SK-MEL-5 (cell line): ENCODE results near the gene SNRNP48. TPM values are rescaled to one million over a fixed set of nuclear protein-coding genes. Genes with fewer than 3 reads are reported as not detected.

ENCODE experiments used
- DNase-seq: peaks from one replicate; pipeline ENCODE4 v3.0.0-alpha.2; 2016; ENCODE audit warnings: low read depth, low spot score
- in situ Hi-C: cut with HindIII; loops from 2 replicates; pipeline ENCODE4 v1.10.0; 2016; ENCODE audit warnings: low sequenced_read_pairs, high pct_unique_total_duplicates, low pct_unique_long_range_greater_than_20kb
- total RNA-seq: library from RNA; depleted of rRNA; stranded (reverse); fragments of >200 nt; shearing (Covaris generic); gene quantifications from 2 replicates; pipeline ENCODE4 v1.2.3, GENCODE V29; 2014

SNRNP48 gene
- total RNA-seq, 1 experiment from 2014 or later: 15.8 TPM

- DNase-seq: peak; percentile 100
- in situ Hi-C loops: loop anchor here (25.0 kb wide), 1 partner anchor 338 kb away; no protein-coding TSS in a partner anchor
Measured at GRCh38 chr6:7624796-7625710, 35.1 kb downstream of the SNRNP48 start.

DNA sequence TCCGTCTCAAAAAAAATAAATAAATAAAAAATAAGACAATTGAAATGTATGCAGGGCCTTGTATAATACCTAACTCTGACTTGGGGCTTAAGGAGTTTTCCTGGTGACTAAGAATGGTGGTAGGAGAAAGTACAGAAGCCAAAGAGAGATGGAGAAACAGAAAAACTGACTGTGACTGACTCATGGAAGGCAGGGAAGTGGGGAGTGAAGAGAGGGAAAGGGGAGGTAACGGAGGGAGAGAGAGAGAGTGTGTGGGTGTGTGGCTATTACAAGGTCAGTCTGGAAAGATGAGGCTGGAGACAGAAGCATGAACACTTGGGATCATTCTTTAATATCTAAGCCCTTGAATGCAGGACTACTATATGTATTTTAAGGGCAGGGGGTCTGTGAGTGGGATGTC is 38.5 kb downstream of the SNRNP48 start:
- no peak for DNase-seq
- in situ Hi-C loops: no loop called here

DNA sequence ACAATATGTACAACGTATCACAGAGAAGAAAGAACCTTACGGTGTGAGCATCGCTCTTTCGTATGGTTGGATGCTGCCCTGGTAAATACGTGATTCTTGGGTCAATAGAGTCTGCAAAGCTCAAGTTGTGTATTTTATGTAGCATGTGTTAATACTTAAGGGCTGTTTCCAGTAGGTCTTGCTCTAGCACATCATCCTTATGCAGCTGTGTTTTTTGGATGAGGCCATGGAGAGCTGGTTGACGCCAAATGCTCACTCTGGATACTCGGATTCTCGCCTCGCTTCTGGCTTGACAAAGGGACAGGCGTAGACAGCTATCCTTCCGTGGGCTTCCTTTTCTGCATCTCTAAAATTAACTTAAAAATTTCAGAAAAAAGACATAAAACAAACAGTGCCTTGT is 38.9 kb downstream of the SNRNP48 start:
- DNase-seq: no peak
- in situ Hi-C loops: no loop called here

- DNase-seq: no peak
- in situ Hi-C loops: no loop called here
Measured at GRCh38 chr6:7629321-7629720, 39.3 kb downstream of the SNRNP48 start.

DNA sequence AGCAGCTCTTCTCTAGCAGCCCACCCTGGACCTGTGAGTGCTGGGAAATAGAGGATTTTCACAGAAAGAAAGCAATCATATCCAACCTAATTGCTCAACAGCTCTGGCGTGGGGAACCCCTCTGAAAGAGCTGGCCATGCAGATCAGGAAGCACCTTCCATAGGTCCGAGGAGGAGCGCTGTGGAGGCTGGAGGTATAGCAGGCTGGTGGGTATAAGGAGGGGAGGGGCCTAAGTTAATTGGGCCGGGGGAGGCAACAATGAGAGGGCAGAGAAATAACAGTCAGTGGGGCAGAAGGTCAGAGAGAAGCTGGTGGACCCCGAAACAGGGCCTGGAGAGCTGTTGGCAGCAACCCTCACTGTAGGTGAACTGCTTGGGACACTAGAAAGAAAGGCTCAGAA is 40.8 kb downstream of the SNRNP48 start:
- DNase-seq: no peak
- in situ Hi-C loops: no loop called here

DNA sequence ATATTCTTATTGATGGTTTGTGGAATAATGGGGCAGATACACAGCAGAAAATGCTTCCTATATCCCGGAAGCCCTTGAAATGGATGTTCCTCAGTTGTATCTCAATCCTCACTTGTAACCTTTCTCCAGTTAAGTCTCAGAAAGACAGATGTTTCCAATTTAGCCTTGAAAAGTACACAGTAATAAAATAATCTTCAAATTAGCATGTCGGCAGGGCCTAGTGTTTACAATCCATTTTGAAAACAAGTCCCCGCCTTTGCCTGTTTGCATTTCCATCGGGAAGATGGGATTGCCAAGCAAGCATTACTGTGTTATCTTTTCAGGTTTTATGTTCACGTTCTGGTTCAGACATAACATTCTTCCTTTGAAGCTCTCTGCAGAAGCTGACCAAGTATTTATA is 41.5 kb downstream of the SNRNP48 start:
- no peak for DNase-seq
- in situ Hi-C loops: no loop called here

- in situ Hi-C loops: no loop called here
- no peak for DNase-seq
Measured at GRCh38 chr6:7632501-7633290, 42.7 kb downstream of the SNRNP48 start.

DNA sequence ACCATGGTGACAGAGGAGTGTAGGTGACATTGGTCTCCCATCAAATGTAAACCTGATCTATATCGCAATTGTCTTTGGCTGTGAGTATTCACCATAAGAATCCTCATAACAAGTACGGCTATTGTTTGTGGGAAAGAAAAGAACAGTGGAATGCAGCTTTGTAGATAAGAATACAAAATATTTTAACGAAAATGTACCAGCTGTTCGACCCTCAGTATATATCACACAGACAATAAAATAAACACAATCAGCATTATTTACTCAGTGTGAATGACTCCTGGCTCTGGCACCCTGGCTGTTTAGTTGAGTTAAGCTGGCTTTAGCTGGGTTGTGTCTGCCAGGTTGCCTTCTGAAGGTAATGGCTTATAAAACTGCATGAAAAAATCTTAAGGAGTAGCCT is 43.4 kb downstream of the SNRNP48 start:
- DNase-seq: no peak
- in situ Hi-C loops: no loop called here

DNA sequence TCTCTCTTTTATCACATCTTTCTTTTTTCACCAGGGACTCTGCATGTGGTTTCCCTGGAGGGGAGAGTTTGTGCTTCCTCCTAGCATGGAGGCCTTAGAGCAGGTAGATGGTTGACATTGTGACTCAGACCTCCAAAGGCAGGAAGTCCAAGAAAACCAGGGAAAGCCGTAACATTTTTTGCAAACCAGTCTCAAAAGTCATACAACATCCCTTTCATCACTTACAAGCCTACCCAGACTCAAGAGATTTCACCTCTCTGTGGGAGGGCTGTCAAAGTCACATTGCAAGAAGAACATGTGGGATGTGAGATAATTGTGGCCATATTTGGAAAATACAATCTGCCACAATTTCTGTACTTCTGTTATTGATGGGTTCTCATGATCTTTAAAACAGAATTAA is 46.2 kb downstream of the SNRNP48 start:
- no peak for DNase-seq
- in situ Hi-C loops: no loop called here

- DNase-seq: no peak
- in situ Hi-C loops: no loop called here
Measured at GRCh38 chr6:7637533-7637932, 47.5 kb downstream of the SNRNP48 start.

GRCh38 chr6:7639427-7639826 is 49.4 kb downstream of the SNRNP48 start:
- in situ Hi-C loops: no loop called here

GRCh38 chr6:7640016-7640415 is 50.0 kb downstream of the SNRNP48 start:
- DNase-seq: no peak
- in situ Hi-C loops: no loop called here

More at GRCh38 chr6:7639427-7639826, 49.4 kb downstream of the SNRNP48 start:
- DNase-seq: no peak

GRCh38 chr6:7640607-7641577 is 50.9 kb downstream of the SNRNP48 start:
- in situ Hi-C loops: no loop called here
- peak; percentile 65 for DNase-seq

GRCh38 chr6:7642791-7643190 is 52.8 kb downstream of the SNRNP48 start:
- in situ Hi-C loops: no loop called here
- DNase-seq: no peak

DNA sequence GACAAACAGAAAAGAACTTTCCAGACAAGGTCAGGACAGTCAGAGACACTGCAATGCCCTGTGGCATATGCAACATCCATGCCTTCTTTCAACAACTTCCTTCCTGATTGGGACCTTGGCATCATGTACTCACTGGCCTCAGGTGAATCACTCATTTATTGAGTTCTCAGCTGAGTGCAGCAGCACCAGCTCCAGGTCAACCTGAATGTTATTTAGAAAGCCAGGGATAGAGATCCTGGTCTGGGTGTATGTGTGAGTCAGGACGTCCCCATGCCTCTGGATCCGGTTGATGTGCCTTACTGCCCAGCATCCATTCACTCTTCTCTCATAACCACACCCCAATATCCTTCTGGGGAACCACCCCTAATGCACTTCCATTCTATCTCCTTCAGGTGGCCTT is 54.4 kb downstream of the SNRNP48 start:
- DNase-seq: no peak

GRCh38 chr6:7646394-7646793 is 56.4 kb downstream of the SNRNP48 start:
- DNase-seq: no peak
- in situ Hi-C loops: no loop called here

More for the DNA sequence above, 54.4 kb downstream of the SNRNP48 start:
- in situ Hi-C loops: no loop called here

DNA sequence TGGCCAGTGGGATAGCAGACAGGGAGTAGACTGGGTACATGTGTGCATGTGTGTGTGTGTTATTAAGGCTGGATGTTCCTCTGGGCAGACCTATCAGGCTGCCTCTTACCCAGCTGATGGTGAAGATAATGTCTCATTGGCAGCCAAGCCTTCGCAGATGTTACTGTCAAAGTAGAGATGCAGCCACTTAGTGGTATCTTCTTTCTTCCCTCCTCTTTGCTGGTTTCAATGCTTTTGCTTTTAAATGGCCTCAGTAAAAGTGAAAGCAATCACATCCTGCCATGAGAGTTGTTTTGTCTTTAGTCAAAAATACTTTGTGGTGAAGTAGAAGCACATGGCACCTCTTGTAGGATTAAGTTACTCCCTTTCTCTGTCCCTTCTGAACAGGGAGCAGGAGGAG is 57.5 kb downstream of the SNRNP48 start:
- in situ Hi-C loops: no loop called here
- DNase-seq: no peak
